Neural progenitor cell (in vitro differentiated cells): Measurements from ENCODE around the gene RHOV. TPM values are rescaled to one million over a fixed set of nuclear protein-coding genes. Genes with fewer than 3 reads are reported as not detected.

ENCODE experiments used
- DNase-seq: peaks from one replicate; pipeline ENCODE4 v3.0.0-alpha.2; 2016; ENCODE audit warnings: low spot score
- H2AFZ ChIP-seq: fragments of 200-600 bp; sonication (generic); replicated peaks from 2 replicates; pipeline ENCODE4 v1.6.1; 2016; ENCODE audit warnings: antibody characterized with exemption
- H3F3A ChIP-seq: fragments of 200-600 bp; sonication (generic); 2 replicates; pipeline ENCODE4 v1.6.1; 2016; ENCODE audit warnings: antibody characterized with exemption, low read depth
- H3K27ac ChIP-seq: fragments of 200-600 bp; sonication (generic); 2 replicates; pipeline ENCODE4 v1.5.1; 2016; ENCODE audit warnings: mild to moderate bottlenecking
- H3K27me3 ChIP-seq: fragments of 200-600 bp; sonication (generic); 2 replicates; pipeline ENCODE4 v1.6.1; 2016; ENCODE audit warnings: mild to moderate bottlenecking, moderate library complexity
- H3K36me3 ChIP-seq: fragments of 200-600 bp; sonication (generic); 2 replicates; pipeline ENCODE4 v1.5.1; 2016
- H3K4me1 ChIP-seq: fragments of 200-600 bp; sonication (generic); 2 replicates; pipeline ENCODE4 v1.6.1; 2016; ENCODE audit warnings: mixed run types
- H3K4me2 ChIP-seq: fragments of 200-600 bp; sonication (generic); 2 replicates; pipeline ENCODE4 v1.6.1; 2016
- H3K4me3 ChIP-seq: fragments of 200-600 bp; sonication (generic); 2 replicates; pipeline ENCODE4 v1.5.1; 2016
- H3K79me2 ChIP-seq: fragments of 200-600 bp; sonication (generic); 2 replicates; pipeline ENCODE4 v1.6.1; 2016; ENCODE audit warnings: low read depth
- H3K9ac ChIP-seq: fragments of 200-600 bp; sonication (generic); 2 replicates; pipeline ENCODE4 v1.6.1; 2016
- H3K9me3 ChIP-seq: fragments of 200-600 bp; sonication (generic); 2 replicates; pipeline ENCODE4 v1.5.1; 2016; ENCODE audit warnings: low read depth
- H4K20me1 ChIP-seq: fragments of 200-600 bp; sonication (generic); 2 replicates; pipeline ENCODE4 v1.6.1; 2016; ENCODE audit warnings: low read depth
- H3K27ac Mint-ChIP-seq: 3 replicates; pipeline ENCODE4 v1.8.0; 2021; ENCODE audit warnings: mixed read lengths
- H3K27me3 Mint-ChIP-seq: 2 replicates; pipeline ENCODE4 v1.8.0; 2022; ENCODE audit warnings: low read depth, mild to moderate bottlenecking, inconsistent platforms, moderate library complexity, mixed read lengths; ENCODE audit not compliant: insufficient read depth
- H3K36me3 Mint-ChIP-seq: 3 replicates; pipeline ENCODE4 v1.8.0; 2021; ENCODE audit warnings: mixed read lengths
- H3K4me1 Mint-ChIP-seq: 3 replicates; pipeline ENCODE4 v1.8.0; 2021; ENCODE audit warnings: mixed read lengths
- H3K4me3 Mint-ChIP-seq: 3 replicates; pipeline ENCODE4 v1.8.0; 2021; ENCODE audit warnings: mild to moderate bottlenecking, moderate library complexity, mixed read lengths
- H3K9me3 Mint-ChIP-seq: 3 replicates; pipeline ENCODE4 v1.8.0; 2020; ENCODE audit warnings: mixed read lengths
- CTCF ChIP-seq: fragments of 200-600 bp; sonication (generic); IDR thresholded peaks from 2 replicates; pipeline ENCODE4 v1.5.1; 2017; ENCODE audit warnings: antibody characterized with exemption, mild to moderate bottlenecking
- EZH2 ChIP-seq: fragments of 200-600 bp; sonication (generic); IDR thresholded peaks from 2 replicates; pipeline ENCODE4 v1.6.1; 2017; ENCODE audit warnings: antibody characterized with exemption, mild to moderate bottlenecking, moderate library complexity
- EZH2phosphoT487 ChIP-seq: fragments of 200-600 bp; sonication (generic); IDR thresholded peaks from 2 replicates; pipeline ENCODE4 v1.6.1; 2017; ENCODE audit warnings: antibody characterized with exemption
- total RNA-seq: library from RNA; depleted of rRNA; stranded (reverse); fragments of >200 nt; gene quantifications from 2 replicates; pipeline ENCODE4 v1.2.3, GENCODE V29; 2015; ENCODE audit warnings: low replicate concordance

Gene RHOV
- total RNA-seq, 1 donor from 2014 or later, result not detected

GRCh38 chr15:40902605-40903561 lies 28.8 kb upstream of the RHOV start:
- Histone ChIP-seq H3K4me1 (peaks cover 10% of the 10 kb centered on the region), H3K9me3 (no peaks in the 10 kb centered on the region), H4K20me1 (peaks cover 58% of the 10 kb centered on the region), H3K27me3 (no peaks in the 10 kb centered on the region), H3K36me3 (no peaks in the 10 kb centered on the region), H3K4me2 (no peak overlapping the region), H3K9ac (no peak overlapping the region), H3K4me3 (no peak overlapping the region), H2AFZ (no peak overlapping the region), H3K79me2 (peaks cover 10% of the 10 kb centered on the region), H3K27ac (no peak overlapping the region), H3F3A (peaks cover 15% of the 10 kb centered on the region)
- Mint-ChIP-seq H3K27me3 (peaks cover 4% of the 10 kb centered on the region), H3K27ac (peak overlapping the region; percentile 81), H3K4me3 (no peak overlapping the region), H3K4me1 (no peaks in the 10 kb centered on the region), H3K9me3 (no peaks in the 10 kb centered on the region), H3K36me3 (peaks cover 12% of the 10 kb centered on the region)
- TF ChIP-seq EZH2phosphoT487, result no peak
- peak; percentile 2 for DNase-seq

- Mint-ChIP-seq H3K9me3 (no peaks in the 10 kb centered on the region), H3K36me3 (peaks cover 19% of the 10 kb centered on the region), H3K4me3 (no peak overlapping the region), H3K27me3 (peaks cover 4% of the 10 kb centered on the region), H3K4me1 (peaks cover 1% of the 10 kb centered on the region), H3K27ac (no peak overlapping the region)
- no peak for TF ChIP-seq CTCF
- no peak for TF ChIP-seq EZH2phosphoT487
- TF ChIP-seq EZH2, result no peak
- Histone ChIP-seq H3K36me3 (no peaks in the 10 kb centered on the region), H3K9ac (no peak overlapping the region), H3F3A (peaks cover 13% of the 10 kb centered on the region), H3K4me3 (no peak overlapping the region), H3K4me1 (no peaks in the 10 kb centered on the region), H3K27ac (no peak overlapping the region), H3K79me2 (peaks cover 20% of the 10 kb centered on the region), H3K9me3 (no peaks in the 10 kb centered on the region), H3K27me3 (no peaks in the 10 kb centered on the region), H3K4me2 (no peak overlapping the region), H2AFZ (no peak overlapping the region), H4K20me1 (peaks cover 41% of the 10 kb centered on the region)
- no peak for DNase-seq
These were observed 27.0 kb upstream of the RHOV start for GRCh38 chr15:40901053-40901443.

- Histone ChIP-seq H3F3A (peaks cover 8% of the 10 kb centered on the region), H3K9ac (no peak overlapping the region), H2AFZ (no peak overlapping the region), H3K79me2 (peaks cover 26% of the 10 kb centered on the region), H3K4me3 (no peak overlapping the region), H3K27ac (no peak overlapping the region), H3K27me3 (no peaks in the 10 kb centered on the region), H3K4me2 (no peak overlapping the region), H3K4me1 (peaks cover 4% of the 10 kb centered on the region), H4K20me1 (peaks cover 35% of the 10 kb centered on the region), H3K36me3 (no peaks in the 10 kb centered on the region), H3K9me3 (no peaks in the 10 kb centered on the region)
- Mint-ChIP-seq H3K4me3 (no peak overlapping the region), H3K36me3 (peaks cover 22% of the 10 kb centered on the region), H3K27me3 (peaks cover 2% of the 10 kb centered on the region), H3K9me3 (no peaks in the 10 kb centered on the region), H3K27ac (no peak overlapping the region), H3K4me1 (peaks cover 7% of the 10 kb centered on the region)
- DNase-seq, result no peak
- no peak for TF ChIP-seq CTCF
- TF ChIP-seq EZH2phosphoT487, result no peak
- no peak for TF ChIP-seq EZH2
These were observed 26.4 kb upstream of the RHOV start for GRCh38 chr15:40900256-40901052.
